Stimulated activated CD4-positive, alpha-beta T cell treated with anti-CD3 and anti-CD28 coated beads, Interleukin-12 subunit alpha, Interleukin-12 subunit beta, amount 100 ng/mL, for 24 hours (primary cell): ENCODE data around the gene TDRD6.

Source experiments
- DNase-seq, 2 experiments: peaks; one replicate each; pipeline ENCODE4 v3.0.0-alpha.2; 2020; ENCODE audit warnings: low read depth in 2 of 2

TDRD6 gene

GRCh38 chr6:46688117-46688965, 656 bp downstream of the TDRD6 start:
- no peak for DNase-seq

- DNase-seq: no peak
These were observed 1.3 kb downstream of the TDRD6 start for GRCh38 chr6:46688966-46689335.

- DNase-seq: no peak
These were observed 2.0 kb downstream of the TDRD6 start for GRCh38 chr6:46689657-46690056.

- DNase-seq: no peak
These were observed 2.6 kb downstream of the TDRD6 start for GRCh38 chr6:46690141-46690755.

GRCh38 chr6:46690911-46691451, 3.3 kb downstream of the TDRD6 start:
- DNase-seq: no peak

- no peak for DNase-seq
These were observed 12.3 kb downstream of the TDRD6 start for GRCh38 chr6:46699970-46700369.

- no peak for DNase-seq
These were observed 16.9 kb downstream of the TDRD6 start for GRCh38 chr6:46704562-46704961.

GRCh38 chr6:46706464-46706863, 18.8 kb downstream of the TDRD6 start:
- DNase-seq: no peak

DNA sequence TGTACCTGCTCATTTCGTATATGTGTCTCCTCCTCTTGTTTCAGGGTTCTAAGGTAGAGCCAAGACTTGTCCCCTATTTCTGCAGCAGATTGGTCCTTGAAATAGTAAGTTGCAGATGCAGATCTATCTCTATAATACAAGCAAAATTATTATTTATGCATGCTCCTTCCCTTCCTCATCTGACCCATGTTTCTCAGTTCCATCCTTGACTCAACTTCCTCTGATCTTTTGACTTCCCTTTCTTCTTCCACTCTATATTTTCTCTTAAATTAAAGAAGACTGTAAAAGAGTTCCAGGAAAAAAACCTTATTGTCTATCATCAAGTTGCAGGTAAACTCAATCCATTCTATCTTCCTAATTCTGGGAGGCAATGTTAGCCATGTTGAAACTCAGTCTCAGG, 23.8 kb downstream of the TDRD6 start:
- DNase-seq: no peak

DNA sequence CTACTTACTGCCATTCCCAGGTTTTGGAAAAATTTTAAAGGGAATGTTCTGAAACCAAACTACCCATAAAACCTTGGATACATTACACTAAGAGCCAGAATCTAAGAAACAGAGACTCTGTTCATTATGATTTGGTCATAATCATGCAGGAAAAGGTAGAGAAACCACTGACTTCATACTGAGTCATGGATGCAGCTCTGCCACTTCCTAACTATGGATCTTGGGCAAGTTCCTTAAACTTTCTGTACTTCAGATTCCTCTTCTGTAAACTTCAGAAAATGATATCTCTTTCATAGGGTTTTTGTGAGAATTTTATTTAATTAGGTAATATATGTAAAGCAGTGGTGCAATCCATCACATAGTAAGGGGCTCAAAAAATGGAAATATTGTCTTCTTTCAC, 27.5 kb downstream of the TDRD6 start:
- DNase-seq: no peak

DNA sequence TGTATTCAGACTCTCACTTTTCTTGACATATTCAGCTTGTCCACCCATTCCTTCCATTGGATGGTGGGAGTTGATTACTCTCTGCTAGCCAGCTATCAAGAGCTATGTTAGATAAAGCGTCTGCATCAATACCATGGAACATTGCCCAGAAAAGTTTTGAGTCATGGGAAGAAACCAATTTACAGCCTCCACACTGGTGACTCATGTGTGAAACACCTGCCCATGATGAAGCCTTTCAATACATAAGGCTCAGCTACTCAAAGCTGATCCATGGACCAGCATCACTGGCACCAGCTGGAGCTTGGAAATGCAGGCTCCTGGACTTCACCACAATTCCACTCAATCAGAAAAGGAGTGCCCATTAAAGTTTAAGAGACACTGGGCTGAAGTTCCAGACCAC, 31.4 kb downstream of the TDRD6 start:
- DNase-seq: no peak

- no peak for DNase-seq
These were observed 32.7 kb downstream of the TDRD6 start for GRCh38 chr6:46720401-46720800.

GRCh38 chr6:46729787-46730326, 42.2 kb downstream of the TDRD6 start:
- DNase-seq: no peak

DNA sequence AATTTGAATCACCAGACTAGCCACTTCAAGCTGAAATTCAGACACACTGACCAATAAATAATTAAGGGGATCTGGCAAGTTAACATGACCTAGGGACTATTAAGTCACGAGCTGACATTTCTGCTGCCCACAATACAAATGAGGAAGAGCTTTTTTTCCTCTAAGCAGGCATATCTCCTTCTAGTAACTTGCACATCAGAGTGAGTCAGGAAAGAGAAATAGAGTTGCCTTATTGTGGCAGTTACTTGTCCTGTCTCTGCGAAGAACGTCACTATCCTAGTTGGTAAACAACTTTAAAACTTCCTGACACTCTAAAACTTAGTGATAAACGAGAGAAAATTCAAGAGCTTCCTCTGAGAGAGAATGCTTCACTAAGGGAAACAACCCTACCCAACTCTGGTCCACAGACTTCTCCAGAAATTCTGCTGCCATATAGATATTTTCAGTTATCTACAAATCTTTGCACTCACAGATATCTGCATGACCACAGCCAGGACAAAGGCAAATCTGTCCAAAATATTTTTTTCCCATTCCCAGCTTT, 43.3 kb downstream of the TDRD6 start:
- DNase-seq: no peak

DNA sequence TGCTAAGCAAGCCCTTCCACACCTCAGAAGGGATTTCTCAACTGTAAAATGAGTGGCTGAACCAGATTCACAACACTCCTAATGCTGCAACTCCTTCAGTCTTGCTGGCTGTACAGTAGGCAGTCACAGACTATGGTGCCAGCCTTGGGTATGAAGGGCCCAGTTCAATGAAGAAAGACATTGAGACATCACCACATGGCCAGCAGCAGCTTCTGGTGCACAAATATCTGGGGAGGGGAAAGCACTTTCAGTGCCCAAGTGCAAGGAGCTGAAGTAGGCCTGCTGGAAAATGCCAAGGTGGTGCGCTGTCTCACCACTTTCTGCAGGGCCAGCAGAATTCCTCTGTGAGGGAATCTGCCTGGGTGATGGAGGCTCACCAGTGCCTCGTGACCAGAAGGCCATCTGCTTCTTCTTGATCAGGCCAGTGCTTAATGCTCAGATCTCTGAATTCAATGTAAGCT, 45.7 kb downstream of the TDRD6 start:
- no peak for DNase-seq

GRCh38 chr6:46734867-46735719, 47.4 kb downstream of the TDRD6 start, which contains the start of gene PLA2G7:
Gene PLA2G7, minus strand, starts transcription at chr6:46735375. Its CDS starts 12,484 bp downstream, at chr6:46722891.
- no peak for DNase-seq

GRCh38 chr6:46735720-46736031, 48.0 kb downstream of the TDRD6 start:
- no peak for DNase-seq

- no peak for DNase-seq
These were observed 49.2 kb downstream of the TDRD6 start for GRCh38 chr6:46736906-46737305.

GRCh38 chr6:46741482-46741881, 53.8 kb downstream of the TDRD6 start:
- no peak for DNase-seq

DNA sequence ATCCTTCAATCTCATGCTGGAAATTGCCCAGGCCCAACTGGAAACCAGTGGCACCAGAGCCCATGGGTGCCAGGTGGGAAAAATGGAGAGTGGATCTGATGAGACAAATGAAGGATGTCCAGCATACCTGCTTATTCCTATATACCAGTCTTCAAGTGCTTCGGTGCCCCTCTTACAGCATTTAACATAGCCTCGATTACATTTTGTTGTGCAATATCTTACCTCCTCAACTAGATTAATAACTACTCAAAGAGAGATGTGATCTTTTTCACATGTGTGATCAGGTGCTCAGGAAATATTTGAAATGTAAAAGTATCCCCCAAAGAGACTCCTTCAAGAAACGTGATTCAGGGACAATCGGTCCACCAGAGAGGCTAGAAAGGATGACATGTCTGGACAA, 54.2 kb downstream of the TDRD6 start:
- DNase-seq: no peak

- no peak for DNase-seq
These were observed 55.9 kb downstream of the TDRD6 start for GRCh38 chr6:46743425-46744158.
